PFSK-1 (cell line): ENCODE results near the gene S100A13. TPM values are rescaled to one million over a fixed set of nuclear protein-coding genes. Genes with fewer than 3 reads are reported as not detected.

Experiments
- FOXP2 ChIP-seq: optimal IDR thresholded peaks from 2 replicates; pipeline ENCODE3; 2011; ENCODE audit warnings: borderline replicate concordance, control low read depth, inconsistent platforms; ENCODE audit not compliant: insufficient read depth; ENCODE audit errors: extremely low read length, extremely low read depth
- POLR2AphosphoS5 ChIP-seq: IDR thresholded peaks from 2 replicates; pipeline ENCODE4 v1.6.1; 2012; ENCODE audit warnings: low read depth, mild to moderate bottlenecking, control low read depth, low read length, moderate library complexity
- REST ChIP-seq, 2 experiments: IDR thresholded peaks; 2 replicates each; pipeline versions ENCODE4 v1.6.1 to v1.8.0; 2011 to 2012; ENCODE audit warnings: low read depth in 2 of 2, low read length in 2 of 2, control low read depth in 1 of 2, inconsistent platforms in 1 of 2, mild to moderate bottlenecking in 1 of 2, moderate library complexity in 1 of 2; ENCODE audit not compliant: insufficient read depth in 1 of 2
- SIN3A ChIP-seq: IDR thresholded peaks from 2 replicates; pipeline ENCODE4 v1.6.1; 2012; ENCODE audit warnings: mild to moderate bottlenecking, low read length, moderate library complexity, borderline replicate concordance; ENCODE audit not compliant: insufficient read depth
- TAF1 ChIP-seq: IDR thresholded peaks from 2 replicates; pipeline ENCODE4 v1.6.1; 2012; ENCODE audit warnings: low read length, control low read depth, borderline replicate concordance; ENCODE audit not compliant: insufficient read depth
- polyA plus RNA-seq: library from polyadenylated mRNA; unstranded; fragments of >200 nt; gene quantifications from one replicate; pipeline ENCODE4 v1.2.1, GENCODE V29; 2012; ENCODE audit warnings: low read depth, missing spikeins; ENCODE audit not compliant: insufficient read length

S100A13 gene
- 162 TPM for polyA plus RNA-seq

GRCh38 chr1:153626904-153627714 lies at the start of gene S100A13:
TSS of gene S100A13 (minus strand) at chr1:153627505. CDS start at chr1:153626472, 1,033 bp downstream.
- TF ChIP-seq REST (IDR thresholded peaks at IDR 0.05; ENCODE audit: insufficient read depth in 1 of 2, low read depth in 2 of 2, low read length in 2 of 2) = 0 out of 4 replicates have a peak, but pooled peaks of 1 of the 2 experiments have one; percentile 56
- TF ChIP-seq FOXP2 = no peak
- peak; percentile 52; the same call in 1 of the 2 replicates for TF ChIP-seq SIN3A
- TF ChIP-seq TAF1 = peak; percentile 88
- peak; percentile 98 for TF ChIP-seq POLR2AphosphoS5

GRCh38 chr1:153673511-153673910 lies 46.2 kb upstream of the S100A13 start:
- TF ChIP-seq REST (IDR thresholded peaks at IDR 0.05; ENCODE audit: insufficient read depth in 1 of 2, low read depth in 2 of 2, low read length in 2 of 2) (no peak), TAF1 (no peak), SIN3A (no peak), FOXP2 (no peak), POLR2AphosphoS5 (no peak)

- 0 out of 2 replicates have a peak, but pooled peaks have one; percentile 18 for TF ChIP-seq TAF1
Observed at GRCh38 chr1:153671628-153672353, 44.5 kb upstream of the S100A13 start.

- peak; percentile 97; the same call in 1 of the 2 replicates for TF ChIP-seq TAF1
- peak; percentile 96 for TF ChIP-seq POLR2AphosphoS5
- TF ChIP-seq REST (IDR thresholded peaks at IDR 0.05; ENCODE audit: insufficient read depth in 1 of 2, low read depth in 2 of 2, low read length in 2 of 2) = 0 out of 4 replicates have a peak, but pooled peaks of 1 of the 2 experiments have one; percentile 4
- TF ChIP-seq FOXP2 = no peak
- no peak; the same call in 1 of the 2 replicates for TF ChIP-seq SIN3A
Observed at GRCh38 chr1:153670859-153671627, 43.7 kb upstream of the S100A13 start, which contains the start of gene ILF2. TSS of gene ILF2 (minus strand) at chr1:153670993. CDS start at chr1:153670922, 71 bp downstream.
